C1 segment of cervical spinal cord (tissue), 14 donors: ENCODE measurements around the gene POLR2J.
"Not testable (repeated sequence)": the region's sequence is repeated elsewhere in the genome, so short reads cannot be mapped to it uniquely, and the experiment has no call there.

Experiments used
- DNase-seq, 14 donors: peaks; one replicate each; lab custom pipeline; 2025; lab: John Stamatoyannopoulos, UW

POLR2J gene

GRCh38 chr7:102478314-102479208, at the start of gene POLR2J:
TSS of gene POLR2J (minus strand) at chr7:102478922. CDS start at chr7:102478860, 62 bp downstream.
- not testable (repeated sequence) for DNase-seq

GRCh38 chr7:102527822-102528793, 49.4 kb upstream of the POLR2J start:
- not testable (repeated sequence) for DNase-seq

- DNase-seq = not testable (repeated sequence)
Observed at GRCh38 chr7:102527182-102527581, 48.5 kb upstream of the POLR2J start.

GRCh38 chr7:102524803-102525202, 46.1 kb upstream of the POLR2J start:
- not testable (repeated sequence) for DNase-seq

- not testable (repeated sequence) for DNase-seq
Observed at GRCh38 chr7:102520797-102521196, 42.1 kb upstream of the POLR2J start.

GRCh38 chr7:102517550-102518147, 38.9 kb upstream of the POLR2J start, which contains the start of gene RASA4B:
TSS of gene RASA4B (minus strand) at chr7:102517777. CDS start at chr7:102517710, 67 bp downstream.
- DNase-seq = not testable (repeated sequence)

- not testable (repeated sequence) for DNase-seq
Observed at GRCh38 chr7:102516951-102517350, 38.2 kb upstream of the POLR2J start.

- DNase-seq = not testable (repeated sequence)
Observed at GRCh38 chr7:102515889-102516288, 37.2 kb upstream of the POLR2J start.

- not testable (repeated sequence) for DNase-seq
Observed at GRCh38 chr7:102514881-102515721, 36.4 kb upstream of the POLR2J start.

- not testable (repeated sequence) for DNase-seq
Observed at GRCh38 chr7:102512642-102513221, 34.0 kb upstream of the POLR2J start.

GRCh38 chr7:102511860-102512522, 33.3 kb upstream of the POLR2J start:
- DNase-seq = not testable (repeated sequence)

- not testable (repeated sequence) for DNase-seq
Observed at GRCh38 chr7:102510575-102510974, 31.9 kb upstream of the POLR2J start.

GRCh38 chr7:102507410-102508088, 28.8 kb upstream of the POLR2J start:
- not testable (repeated sequence) for DNase-seq

GRCh38 chr7:102505298-102506185, 26.8 kb upstream of the POLR2J start:
- DNase-seq = not testable (repeated sequence)

- not testable (repeated sequence) for DNase-seq
Observed at GRCh38 chr7:102503141-102503540, 24.4 kb upstream of the POLR2J start.

- not testable (repeated sequence) for DNase-seq
Observed at GRCh38 chr7:102498321-102498720, 19.6 kb upstream of the POLR2J start.

GRCh38 chr7:102497308-102497707, 18.6 kb upstream of the POLR2J start:
- not testable (repeated sequence) for DNase-seq

- not testable (repeated sequence) for DNase-seq
Observed at GRCh38 chr7:102496861-102497260, 18.1 kb upstream of the POLR2J start.
